Measurements from ENCODE around the gene SLC11A1.

SLC11A1 gene, protein sequence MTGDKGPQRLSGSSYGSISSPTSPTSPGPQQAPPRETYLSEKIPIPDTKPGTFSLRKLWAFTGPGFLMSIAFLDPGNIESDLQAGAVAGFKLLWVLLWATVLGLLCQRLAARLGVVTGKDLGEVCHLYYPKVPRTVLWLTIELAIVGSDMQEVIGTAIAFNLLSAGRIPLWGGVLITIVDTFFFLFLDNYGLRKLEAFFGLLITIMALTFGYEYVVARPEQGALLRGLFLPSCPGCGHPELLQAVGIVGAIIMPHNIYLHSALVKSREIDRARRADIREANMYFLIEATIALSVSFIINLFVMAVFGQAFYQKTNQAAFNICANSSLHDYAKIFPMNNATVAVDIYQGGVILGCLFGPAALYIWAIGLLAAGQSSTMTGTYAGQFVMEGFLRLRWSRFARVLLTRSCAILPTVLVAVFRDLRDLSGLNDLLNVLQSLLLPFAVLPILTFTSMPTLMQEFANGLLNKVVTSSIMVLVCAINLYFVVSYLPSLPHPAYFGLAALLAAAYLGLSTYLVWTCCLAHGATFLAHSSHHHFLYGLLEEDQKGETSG
- total RNA-seq, result 1.5 to 2.0 reads per million in 2 donors

DNA sequence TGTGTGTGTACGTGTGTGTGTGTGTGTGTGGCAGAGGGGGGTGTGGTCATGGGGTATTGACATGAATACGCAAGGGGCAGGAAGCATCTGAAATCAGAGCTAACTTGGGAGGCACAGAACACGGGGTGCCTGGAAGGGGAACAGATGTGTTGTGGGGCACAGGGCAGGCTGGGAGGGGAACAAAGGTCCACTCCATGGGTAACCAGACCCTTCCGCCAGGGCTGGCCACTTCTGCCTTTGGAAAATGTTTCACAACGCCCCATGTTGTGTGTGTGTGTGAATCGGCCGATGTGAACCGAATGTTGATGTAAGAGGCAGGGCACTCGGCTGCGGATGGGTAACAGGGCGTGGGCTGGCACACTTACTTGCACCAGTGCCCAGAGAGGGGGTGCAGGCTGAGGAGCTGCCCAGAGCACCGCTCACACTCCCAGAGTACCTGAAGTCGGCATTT, at the start of gene SLC11A1:
Gene SLC11A1, plus strand, starts transcription at position 358 of the 451 bp plus-strand sequence. CDS start 96 bp downstream, outside the sequence.
- no peak for DNase-seq

DNA sequence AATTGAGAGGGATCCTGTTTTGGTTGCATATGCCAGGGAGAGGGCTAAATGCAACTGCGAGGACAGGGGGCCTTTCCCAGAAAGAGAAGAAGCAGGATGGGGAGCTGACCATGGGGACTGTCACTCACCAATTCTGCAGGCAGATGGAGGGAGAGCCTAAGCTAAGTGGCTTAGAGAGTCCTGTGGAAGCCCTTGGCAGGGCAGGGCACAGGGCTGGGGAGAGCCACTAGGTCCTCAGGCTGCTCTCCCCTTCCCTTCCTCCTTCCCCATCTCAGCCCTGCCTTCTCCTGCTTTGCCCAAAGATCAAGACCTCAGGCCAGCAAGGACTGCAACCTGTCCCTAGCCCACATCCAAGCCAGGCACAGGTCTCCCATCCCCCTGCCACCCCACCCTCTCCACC, 49.8 kb upstream of the SLC11A1 start:
- DNase-seq, result no peak

DNA sequence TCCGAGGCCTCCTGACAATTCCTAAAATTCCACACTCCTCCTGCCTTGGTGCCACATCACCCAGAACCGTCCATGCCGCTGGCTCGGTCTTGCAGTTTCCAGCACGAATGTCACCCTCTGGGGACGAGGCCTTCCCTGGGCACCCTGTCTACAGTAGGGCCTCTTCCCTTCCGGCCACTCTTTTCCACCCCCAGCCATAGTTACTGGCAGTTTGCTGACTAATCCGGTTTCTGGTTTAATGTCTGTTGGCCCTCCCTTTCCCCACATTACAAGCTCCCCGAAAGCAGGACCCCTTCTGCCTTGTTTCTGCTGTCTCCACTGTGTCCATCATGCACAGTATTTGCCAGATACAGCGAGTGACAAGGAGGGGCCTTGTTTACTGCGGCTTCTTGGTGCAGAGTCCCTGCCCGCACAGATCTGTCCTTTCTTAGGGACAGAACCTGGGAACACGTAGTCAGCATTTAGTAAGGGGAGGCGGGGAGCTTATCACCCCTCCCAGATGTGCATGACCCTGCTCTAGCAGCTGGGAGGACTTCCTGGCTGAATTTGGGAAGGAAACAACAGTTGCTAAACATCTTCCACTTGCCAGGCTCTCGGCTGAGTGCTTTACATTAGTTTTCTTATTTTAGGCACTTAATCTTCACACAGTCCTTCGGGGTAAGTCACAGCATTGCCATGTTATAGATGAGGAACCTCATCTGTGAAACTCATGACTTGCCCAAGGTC, 49.0 kb upstream of the SLC11A1 start:
- DNase-seq, result no peak

DNA sequence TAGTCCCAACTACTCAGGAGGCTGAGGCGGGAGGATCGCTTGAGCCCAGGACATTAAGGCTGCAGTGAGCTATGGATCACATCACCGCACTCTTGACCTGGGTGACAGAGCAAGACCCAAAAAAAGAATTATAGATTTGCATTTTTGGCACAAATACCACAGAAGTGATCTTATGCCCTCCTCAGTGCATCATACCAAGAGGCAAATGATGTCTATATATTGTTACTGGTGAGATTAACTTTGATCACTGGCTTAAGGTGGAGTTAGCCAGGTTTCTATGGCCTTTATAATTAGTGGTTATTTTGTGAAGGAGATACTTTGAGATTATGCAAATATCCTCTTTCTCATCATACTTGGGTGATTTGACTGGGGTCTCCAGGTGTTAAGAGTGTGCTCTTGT, 47.5 kb upstream of the SLC11A1 start:
- DNase-seq, result no peak

DNA sequence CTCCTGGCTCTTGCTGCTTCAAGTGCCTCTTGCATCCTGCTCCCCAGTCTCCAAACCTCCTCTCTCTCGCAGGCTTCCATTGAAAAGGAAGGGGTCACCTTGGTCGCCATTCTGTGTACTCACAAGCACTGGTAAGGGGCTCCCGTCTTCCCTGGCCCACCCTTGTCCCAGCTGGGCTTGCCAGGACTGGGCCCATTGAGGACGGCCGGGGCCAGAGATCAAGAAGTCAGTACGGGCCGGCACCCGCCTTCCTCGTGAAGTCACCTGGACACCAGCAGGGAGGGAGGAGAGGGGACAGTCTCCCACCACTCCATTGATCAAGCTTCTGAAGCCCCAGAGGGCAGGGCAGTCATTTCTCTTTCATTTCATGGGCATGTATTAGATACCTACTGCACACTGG, 41.4 kb upstream of the SLC11A1 start:
- no peak for DNase-seq

DNA sequence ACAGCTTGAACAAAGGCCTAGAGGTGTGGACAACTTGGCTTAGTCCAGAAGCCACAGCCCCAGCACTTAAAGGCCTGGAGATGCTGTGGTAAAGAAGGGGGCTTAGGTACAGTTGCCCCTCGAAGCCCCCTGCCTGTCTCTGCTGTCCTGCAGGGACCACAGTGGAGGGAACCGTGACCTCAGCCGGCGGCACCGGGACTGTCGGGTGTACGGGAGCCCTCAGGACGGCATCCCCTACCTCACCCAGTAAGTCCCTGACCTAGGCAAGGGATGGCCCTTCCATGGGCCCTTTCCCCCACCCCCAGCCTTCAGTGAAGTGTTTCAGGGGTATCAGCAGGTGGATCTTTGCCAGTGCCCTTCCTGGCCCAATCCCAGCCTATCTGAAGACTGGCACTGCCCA, 40.7 kb upstream of the SLC11A1 start:
- DNase-seq, result no peak

DNA sequence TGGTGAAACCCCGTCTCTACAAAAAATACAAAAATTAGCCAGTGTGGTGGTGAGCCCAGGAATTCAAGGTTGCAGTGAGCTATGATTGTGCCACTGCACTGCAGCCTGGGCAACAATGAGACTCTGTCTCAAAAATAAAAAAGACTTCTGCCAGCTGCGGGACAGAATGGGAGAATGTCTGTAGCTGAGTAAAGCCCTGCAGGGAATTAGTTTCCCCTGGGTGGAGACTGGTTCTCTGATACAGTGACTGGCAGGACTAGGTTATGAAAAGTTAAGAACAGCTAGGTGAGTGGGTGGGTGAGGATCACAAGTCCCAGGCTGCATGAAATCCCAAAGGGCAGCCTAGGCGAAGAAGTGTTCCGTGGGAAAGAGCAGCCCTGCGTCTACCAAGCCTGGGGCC, 39.2 kb upstream of the SLC11A1 start:
- no peak for DNase-seq

DNA sequence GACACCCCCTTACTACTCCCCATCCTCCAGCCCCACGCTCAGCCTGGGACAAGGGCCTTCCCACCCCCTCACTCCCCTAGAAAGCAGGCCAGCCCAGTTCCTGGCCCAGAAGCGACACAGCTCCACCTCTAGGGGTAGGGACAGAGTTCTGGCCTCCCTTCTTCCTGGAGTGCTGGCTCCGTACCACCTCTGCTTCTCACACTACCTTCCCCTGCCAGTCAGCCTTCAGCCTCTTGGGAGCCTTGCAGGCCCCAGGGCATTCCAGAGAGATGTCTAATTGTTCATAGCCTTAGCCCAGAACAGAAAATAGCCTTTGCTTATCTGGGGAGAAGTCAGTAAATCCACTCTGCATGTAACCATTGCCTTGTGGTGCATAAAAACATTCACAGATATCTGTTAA, 38.5 kb upstream of the SLC11A1 start:
- no peak for DNase-seq

DNA sequence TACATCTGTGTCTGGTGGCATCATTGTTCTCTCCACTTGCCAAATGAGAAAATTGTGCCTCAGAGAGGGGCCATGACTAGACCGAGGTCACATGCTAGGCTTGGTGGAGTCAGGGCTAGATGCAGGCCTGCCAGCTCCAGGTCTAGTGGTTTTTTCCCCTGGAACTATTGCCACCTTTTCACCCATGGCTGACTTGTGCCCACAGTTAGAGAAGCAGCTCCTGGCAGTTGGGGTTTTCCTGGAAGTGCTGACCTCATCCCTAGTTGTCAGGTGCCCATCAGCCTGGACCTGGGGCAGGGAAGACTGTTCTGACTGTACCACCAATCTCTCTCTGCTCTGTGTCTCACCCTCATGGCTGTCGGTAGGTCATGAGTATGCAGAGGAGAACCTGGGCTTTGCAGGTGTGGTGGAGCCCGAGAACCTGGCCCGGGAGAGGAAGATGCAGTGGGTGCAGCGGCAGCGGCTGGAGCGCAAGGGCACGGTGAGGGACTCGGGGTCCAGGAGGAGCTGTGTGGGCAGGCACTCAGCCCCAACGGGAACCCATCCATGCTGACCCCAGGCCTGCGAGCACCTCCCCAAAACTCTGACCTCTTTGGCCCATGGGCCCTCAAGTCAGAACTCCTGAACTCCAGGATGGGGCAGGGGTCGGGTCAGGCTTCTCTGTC, 37.9 kb upstream of the SLC11A1 start:
- DNase-seq, result no peak

DNA sequence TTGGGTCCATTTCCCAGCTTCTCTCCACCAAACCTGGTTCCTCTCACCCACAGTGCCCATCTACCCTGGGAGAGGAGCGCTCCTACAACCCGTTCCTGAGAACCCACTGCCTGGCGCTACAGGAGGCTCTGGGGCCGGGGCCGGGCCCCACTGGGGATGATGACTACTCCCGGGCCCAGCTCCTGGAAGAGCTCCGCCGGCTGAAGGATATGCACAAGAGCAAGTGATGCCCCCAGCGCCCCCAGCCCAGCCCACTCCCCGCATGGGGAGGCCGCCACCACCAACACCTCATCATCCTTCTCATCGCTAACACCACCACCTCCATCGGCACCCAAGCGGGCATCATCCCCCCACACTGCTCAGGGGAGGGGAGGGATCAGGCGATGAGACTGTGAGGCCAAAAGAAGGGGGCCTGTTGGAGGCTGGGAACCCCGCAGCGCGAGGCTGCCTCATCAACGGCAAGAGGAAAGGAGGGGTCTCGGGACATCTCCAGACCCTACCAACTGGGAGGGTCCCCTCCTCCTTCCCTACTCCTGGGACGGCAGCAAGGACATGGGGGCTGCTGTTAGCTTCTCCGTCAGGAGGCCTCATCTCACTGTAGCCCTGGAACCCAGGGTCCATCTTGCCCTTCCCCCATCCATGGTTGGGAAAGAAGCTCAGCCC, 37.2 kb upstream of the SLC11A1 start:
- DNase-seq, result no peak

DNA sequence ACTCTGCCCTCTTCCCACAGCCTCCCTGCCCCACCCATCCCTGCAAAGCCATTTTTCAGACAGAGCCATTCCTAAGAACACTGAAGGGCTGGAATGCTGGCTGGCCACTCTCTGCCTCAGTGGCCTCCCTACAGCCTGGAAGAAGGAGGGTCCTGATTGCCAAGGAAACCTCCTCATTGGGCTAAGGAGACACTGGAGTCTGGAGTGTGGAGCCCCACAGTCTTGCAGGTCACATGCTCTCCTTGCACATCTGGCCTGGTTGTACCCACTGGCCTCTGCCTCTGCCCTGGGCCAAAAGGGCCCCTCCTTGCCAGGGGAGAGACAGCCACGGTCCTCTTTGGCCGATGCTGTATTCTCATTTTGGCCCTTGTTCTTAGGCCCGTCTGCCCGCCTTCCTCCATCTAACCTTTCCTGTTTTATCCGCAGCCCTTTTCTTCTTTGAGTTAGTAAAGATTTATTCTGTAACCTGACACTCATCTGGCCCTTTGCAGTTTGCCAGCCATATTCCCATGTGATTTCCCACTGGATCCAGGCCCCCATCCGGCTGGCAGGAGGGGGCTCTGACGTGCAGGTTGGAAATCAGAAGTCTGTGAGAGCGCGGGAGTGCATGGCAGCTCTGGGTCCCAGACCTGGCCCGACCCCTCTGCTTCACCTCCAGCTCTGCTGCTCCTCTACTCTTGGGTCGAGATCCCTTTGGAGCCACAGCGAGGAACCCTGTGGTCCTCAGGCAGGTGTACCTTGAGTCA, 36.4 kb upstream of the SLC11A1 start:
- DNase-seq, result no peak

DNA sequence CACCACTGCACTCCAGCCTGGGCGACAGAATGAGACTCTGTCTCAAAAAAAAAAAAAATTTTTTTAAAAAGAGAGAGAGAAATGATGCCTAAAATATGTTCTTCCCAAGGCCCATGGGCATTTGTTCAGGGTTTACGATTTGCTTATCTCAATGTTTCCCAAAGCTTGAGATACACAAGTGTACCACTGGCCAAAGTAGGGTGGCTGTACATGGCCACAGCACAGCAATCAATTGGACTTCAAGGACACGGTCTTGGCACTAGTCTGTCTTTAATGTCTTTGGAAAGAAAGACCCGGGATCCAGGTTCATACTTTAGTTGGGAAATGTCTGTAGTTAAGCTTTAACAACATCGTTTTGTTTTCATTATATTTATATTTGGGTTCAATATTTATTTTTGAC, 34.9 kb upstream of the SLC11A1 start:
- no peak for DNase-seq

DNA sequence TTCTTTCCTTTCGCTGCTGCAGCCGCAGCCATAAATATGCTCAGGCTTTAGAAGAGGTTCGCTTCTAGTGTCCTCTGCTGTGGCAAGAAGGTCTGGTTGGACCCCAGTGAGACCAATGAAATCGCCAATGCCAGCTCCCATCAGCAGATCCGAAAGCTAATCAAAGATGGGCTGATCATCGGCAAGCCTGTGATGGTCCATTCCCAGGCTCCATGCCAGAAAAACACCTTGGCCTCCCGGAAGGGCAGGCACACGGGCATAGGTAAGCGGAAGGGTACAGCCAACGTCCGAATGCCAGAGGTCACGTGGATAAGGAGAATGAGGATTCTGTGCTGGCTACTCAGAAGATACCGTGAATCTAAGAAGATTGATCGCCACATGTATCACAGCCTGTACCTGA, 28.0 kb upstream of the SLC11A1 start:
- no peak for DNase-seq

DNA sequence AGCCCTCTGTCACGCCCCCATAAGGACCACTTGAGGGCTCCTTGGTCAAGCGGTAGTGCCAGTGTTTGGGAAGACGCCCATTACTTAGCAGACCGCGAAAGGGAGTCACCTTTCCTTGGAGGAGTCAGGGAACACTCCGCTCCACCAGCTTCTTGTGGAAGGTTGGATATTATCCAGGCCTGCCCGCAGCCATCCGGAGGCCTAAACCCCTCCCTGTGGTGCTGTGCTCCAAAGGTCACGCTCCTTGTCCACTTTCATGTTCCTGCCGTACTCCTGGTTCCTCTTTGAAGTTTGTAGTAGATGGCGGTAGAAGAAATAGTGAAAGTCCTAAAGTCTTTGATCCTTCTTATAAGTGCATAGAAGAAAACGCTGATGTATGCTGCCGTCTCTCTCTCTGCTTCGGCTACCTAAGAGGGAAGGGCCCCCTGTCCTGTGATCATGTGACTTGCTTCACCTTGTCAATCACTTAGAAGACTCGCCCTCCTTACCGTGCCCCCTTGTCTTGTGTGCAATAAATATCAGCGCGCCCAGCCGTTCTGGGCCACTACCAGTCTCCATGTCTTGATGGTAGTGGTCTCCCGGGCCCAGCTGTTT, 27.1 kb upstream of the SLC11A1 start:
- DNase-seq, result no peak

DNA sequence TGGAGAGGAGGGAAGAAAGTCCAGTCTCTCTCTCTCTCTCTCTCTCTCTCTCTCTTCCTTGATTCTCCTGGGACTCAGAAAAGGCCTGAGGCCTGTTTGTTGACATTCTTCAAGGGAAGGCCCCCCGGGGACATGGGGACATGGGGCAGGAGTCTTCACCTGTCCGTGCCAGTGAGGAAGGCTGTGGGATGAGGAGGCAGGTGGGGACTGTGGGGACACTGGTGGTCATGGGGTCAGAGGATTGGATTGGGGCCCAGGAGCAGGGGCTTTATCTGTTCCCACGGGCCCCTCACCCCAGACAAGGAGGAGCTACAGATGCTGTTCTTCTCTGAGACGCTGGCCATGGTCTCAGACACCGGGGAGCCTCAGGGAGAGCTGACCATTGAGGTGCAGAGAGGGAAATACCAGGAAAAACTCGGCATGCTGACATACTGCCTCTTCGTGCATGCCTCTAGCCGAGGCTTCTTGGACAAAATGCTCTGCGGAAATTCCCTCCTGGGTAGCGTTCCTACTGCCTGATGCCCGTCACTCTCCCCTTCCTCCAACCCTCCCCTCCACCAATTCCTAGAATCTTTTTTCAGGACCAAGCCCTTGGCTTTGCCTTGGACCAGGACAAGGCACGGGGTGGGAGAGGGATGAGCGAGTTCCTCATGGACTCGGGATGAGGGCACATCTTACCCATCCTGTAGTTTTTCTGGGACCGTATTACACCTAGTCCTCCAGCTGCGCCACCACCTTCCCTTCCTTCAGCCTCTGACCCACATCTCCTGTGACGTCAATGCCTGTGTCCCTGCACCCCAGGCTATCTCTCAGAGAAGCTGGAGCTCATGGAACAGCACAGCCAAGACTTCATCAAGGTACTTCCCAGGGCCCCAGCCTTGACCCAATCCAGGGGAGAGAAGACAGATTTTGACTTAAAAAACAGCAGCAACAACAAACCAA, 24.6 kb upstream of the SLC11A1 start:
- DNase-seq, result no peak

DNA sequence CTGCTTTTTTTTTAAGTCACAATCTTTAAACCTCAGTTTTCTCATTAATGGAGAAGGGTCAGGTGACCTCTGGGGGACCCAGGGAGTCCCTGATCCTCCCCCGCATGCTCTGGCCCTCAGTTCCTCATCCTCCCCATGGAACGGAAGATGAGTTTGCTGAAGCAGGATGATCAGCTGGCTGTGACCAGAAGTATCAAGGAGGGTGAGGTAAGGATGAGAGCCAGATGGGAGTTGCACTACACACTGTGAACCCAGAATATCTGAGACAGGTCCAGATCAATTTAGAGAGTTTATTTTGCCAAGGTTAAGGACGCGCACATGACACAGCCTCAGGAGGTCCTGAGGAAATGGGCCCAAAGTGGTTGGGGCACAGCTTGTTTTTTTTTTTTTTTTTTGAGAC, 21.6 kb upstream of the SLC11A1 start:
- DNase-seq, result no peak

DNA sequence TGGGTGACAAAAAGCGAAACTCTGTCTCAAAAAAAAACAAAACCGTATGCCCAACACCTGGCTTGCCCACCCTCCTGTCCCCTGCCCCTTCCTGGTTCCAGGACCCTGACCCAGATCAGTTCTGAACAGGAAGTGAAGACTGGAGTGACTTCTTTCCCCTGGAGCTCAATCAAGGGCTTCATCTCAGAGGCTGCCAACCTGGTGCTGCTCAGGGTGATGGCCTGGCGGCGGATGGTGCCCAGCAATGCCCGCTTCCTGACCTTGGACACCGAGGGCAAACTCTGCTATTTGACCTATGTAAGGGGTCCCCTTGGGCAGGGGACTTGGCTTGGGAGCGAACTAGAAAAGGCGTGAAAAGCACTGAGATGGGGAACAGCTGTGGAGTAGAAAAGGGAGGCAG, 19.5 kb upstream of the SLC11A1 start:
- DNase-seq, result no peak

DNA sequence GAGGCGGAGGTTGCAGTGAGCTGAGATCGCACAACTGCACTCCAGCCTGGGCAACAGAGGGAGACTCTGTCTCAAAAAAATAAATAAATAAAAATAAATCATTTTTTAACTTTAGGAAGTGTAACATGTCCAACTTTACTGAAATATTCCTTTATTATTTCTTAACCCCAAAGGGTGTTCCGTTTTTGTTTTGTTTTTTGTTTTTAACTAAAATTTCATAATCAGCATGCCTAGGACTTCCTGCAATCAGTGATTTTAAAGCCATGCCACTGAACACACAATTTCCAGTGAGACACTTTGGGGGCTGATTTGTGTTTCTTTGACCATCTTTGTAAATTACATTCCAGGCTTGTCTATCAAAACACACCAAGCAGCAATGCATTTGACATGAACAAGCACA, 18.3 kb upstream of the SLC11A1 start:
- no peak for DNase-seq

DNA sequence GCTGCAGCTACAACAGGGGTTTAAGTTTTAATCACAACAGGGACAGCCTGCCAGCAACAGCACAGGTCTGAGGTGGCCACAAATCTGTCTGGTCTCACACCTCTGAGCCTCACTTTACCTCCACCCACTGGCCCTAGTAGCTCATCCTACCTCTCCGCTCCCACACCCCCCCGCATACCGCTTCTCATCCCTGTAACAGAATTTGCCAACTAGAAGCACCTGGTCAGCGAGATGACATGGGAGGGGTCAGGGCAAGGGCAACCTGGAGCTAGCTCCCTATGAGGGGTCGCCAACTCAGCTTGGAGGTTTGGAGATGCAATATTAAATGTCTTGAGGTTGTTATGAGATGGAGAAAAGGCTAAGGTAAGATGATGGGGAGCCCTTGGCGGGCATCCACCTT, 17.9 kb upstream of the SLC11A1 start:
- DNase-seq, result no peak

DNA sequence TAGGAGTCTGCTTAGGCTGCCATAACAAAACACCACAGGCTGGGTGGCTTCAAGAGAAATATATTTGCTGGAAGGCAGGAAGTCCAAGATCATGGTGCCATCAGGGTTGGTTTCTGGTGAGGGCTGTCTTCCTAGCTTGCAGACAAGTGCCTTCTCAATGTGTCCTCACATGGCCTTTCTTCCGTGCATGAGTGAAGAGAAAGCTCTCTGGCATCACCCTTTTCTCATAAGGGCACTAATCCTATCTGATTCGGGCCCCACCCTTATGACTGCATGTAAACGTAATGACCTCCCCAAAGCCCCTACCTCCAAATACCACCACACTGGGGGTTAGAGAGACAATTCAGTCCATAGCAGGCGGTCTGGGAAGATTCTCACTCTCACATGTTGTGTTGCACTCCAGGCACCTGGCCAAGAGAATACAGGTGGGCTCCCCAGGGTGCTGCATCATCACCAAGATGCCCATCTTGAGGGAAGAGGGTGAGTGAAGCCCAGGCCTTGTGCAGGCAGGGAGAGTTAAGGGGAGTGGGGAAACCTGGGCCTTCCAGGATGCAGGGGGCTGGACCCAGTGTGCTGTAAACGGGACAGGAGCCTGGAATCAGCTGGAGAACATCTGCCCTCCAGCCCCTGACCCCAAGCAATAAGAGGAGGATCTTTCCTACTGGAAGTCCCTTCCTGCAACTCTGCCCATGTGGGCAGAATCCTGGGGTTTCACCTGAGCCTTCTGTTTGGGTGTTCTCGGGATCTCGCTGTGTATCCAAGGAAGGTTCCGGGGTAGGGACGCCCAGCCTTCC, 15.3 kb upstream of the SLC11A1 start:
- no peak for DNase-seq
